ENCODE results near the gene LRRC25. TPM values are rescaled to one million over a fixed set of nuclear protein-coding genes. Genes with fewer than 3 reads are reported as not detected.

LRRC25 gene
- total RNA-seq, 1 experiment from 2014 or later: not detected

DNA sequence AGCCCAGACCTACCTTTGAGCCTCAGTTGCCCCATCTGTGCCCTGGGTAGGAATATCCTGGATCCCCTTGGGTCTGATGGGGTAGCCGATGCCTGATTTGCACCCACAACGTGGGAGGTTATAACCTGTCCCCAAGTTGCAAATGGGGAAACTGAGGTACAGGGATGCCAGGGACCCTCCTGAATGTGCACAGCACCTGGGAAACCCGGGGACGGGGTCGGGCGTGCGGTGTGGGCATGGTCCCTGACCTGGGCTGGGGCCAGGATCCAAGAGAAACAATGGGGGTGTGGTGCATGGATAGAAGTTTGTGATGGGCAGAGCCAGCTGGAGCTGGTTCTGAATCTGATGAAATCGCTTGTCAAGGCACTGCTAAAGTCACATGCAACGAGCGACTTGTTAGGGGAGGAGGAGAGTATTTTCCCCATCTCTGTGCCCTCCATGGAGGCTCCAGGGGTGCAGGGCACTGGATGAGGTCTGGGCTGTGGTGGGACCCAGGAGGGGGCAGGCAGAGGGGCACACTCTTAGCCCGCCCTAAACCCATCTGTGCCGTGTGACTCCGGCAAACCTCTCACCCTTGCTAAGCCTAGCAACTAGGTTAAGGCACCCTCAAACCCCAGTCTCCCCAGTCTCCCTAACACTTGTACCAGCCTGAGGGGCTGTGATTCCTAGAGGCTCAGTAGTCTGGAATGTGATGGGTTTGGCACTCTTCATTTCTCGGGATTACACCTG, 10.7 kb downstream of the LRRC25 start:
- CTCF ChIA-PET: interaction anchor here (0.5 to 1.1 kb wide), 5 partner anchors 12 to 189 kb away, joined by 3 to 9 read pairs (median 5); no protein-coding TSS in a partner anchor
- H3F3A ChIP-seq (ENCODE audit: insufficient read depth, low read depth): peaks cover 59% of the 10 kb centered on the region
- intact Hi-C loops (cut with micrococcal nuclease; ENCODE audit: unreplicated experiment): loop anchor here (1.0 kb wide), 1 partner anchor 37 kb away; no protein-coding TSS in a partner anchor
- peaks cover 31% of the 10 kb centered on the region for H3K79me2 ChIP-seq (ENCODE audit: low read depth)
- peaks cover 15% of the 10 kb centered on the region for H3K4me1 ChIP-seq (replicated peaks; ENCODE audit: insufficient read depth)
- peak overlapping the region; percentile 91 for H3K4me3 ChIP-seq
- H3K27ac ChIP-seq: peak overlapping the region; percentile 73
- TSS peak; percentile 53 for BruUV-seq (replicated peaks)
- no peaks in the 10 kb centered on the region for H3K9me3 ChIP-seq (ENCODE audit: insufficient read depth, low read depth)
- H4K20me1 ChIP-seq (ENCODE audit: insufficient read depth): peaks cover 33% of the 10 kb centered on the region
- H3K36me3 ChIP-seq (ENCODE audit: low read depth): peaks cover 28% of the 10 kb centered on the region
- H3K9me2 ChIP-seq (ENCODE audit: insufficient read depth): no peaks in the 10 kb centered on the region
- TF ChIP-seq, protein P1, sequence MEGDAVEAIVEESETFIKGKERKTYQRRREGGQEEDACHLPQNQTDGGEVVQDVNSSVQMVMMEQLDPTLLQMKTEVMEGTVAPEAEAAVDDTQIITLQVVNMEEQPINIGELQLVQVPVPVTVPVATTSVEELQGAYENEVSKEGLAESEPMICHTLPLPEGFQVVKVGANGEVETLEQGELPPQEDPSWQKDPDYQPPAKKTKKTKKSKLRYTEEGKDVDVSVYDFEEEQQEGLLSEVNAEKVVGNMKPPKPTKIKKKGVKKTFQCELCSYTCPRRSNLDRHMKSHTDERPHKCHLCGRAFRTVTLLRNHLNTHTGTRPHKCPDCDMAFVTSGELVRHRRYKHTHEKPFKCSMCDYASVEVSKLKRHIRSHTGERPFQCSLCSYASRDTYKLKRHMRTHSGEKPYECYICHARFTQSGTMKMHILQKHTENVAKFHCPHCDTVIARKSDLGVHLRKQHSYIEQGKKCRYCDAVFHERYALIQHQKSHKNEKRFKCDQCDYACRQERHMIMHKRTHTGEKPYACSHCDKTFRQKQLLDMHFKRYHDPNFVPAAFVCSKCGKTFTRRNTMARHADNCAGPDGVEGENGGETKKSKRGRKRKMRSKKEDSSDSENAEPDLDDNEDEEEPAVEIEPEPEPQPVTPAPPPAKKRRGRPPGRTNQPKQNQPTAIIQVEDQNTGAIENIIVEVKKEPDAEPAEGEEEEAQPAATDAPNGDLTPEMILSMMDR (conservative IDR thresholded peaks at IDR 0.05): no peak
- no peak for TF ChIP-seq EZH2 (IDR thresholded peaks at IDR 0.05; ENCODE audit: low read depth)
- DNase-seq: peak in 1 of 2 experiments; percentile 48
- peak overlapping the region; percentile 86 for H3K4me2 ChIP-seq
- no peaks in the 10 kb centered on the region for H3K27me3 ChIP-seq (ENCODE audit: insufficient read depth, low read depth)
- POLR2A ChIA-PET (ENCODE audit: unreplicated experiment): interaction anchor here (1.1 kb wide), 1 partner anchor 58 kb away, joined by 13 read pairs; no protein-coding TSS in a partner anchor
- H2AFZ ChIP-seq: no peak overlapping the region

DNA sequence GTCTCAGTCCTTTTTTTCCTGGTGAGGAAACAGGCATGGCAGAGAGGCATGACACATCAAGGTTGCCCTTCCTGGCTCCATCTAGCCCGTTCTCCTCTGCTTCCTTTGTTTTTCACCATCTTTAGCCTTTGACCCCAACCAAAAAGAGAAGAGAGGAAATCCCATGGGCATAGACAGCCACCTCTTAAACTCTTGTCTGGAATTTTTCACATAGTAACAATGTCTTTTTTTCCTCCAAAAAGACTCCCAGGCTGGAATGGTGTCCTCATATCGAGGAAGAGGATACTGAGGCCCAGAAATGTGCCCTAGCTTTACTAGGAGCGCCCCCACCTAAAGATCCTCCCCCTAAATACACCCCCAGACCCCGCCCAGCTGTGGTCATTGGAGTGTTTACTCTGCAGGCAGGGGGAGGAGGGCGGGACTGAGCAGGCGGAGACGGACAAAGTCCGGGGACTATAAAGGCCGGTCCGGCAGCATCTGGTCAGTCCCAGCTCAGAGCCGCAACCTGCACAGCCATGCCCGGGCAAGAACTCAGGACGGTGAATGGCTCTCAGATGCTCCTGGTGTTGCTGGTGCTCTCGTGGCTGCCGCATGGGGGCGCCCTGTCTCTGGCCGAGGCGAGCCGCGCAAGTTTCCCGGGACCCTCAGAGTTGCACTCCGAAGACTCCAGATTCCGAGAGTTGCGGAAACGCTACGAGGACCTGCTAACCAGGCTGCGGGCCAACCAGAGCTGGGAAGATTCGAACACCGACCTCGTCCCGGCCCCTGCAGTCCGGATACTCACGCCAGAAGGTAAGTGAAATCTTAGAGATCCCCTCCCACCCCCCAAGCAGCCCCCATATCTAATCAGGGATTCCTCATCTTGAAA, 11.5 kb downstream of the LRRC25 start, which contains the start of gene GDF15:
Gene GDF15 (plus strand): TSS at position 484 of the 868 bp plus-strand sequence. CDS start 32 bp downstream, at position 516.
- Histone ChIP-seq H3K79me2 (ENCODE audit: low read depth) (peaks cover 31% of the 10 kb centered on the region), H3F3A (ENCODE audit: insufficient read depth, low read depth) (peaks cover 54% of the 10 kb centered on the region), H3K4me2 (peak within 1 kb of the TSS; percentile 86), H4K20me1 (ENCODE audit: insufficient read depth) (peaks cover 33% of the 10 kb centered on the region), H3K36me3 (ENCODE audit: low read depth) (peaks cover 28% of the 10 kb centered on the region), H2AFZ (no peak within 1 kb of the TSS), H3K9me3 (ENCODE audit: insufficient read depth, low read depth) (no peaks in the 10 kb centered on the region), H3K27ac (peak within 1 kb of the TSS; percentile 73), H3K4me3 (peak within 1 kb of the TSS; percentile 91), H3K27me3 (ENCODE audit: insufficient read depth, low read depth) (no peaks in the 10 kb centered on the region), H3K9me2 (ENCODE audit: insufficient read depth) (no peaks in the 10 kb centered on the region), H3K4me1 (replicated peaks; ENCODE audit: insufficient read depth) (peaks cover 16% of the 10 kb centered on the region)
- TSS peak; percentile 82 for BruUV-seq (replicated peaks)
- CTCF ChIA-PET: interaction anchor here (0.5 to 0.8 kb wide), 4 partner anchors 17 to 606 kb away, joined by 3 to 9 read pairs (median 4); no protein-coding TSS in a partner anchor
- peak; percentile 85 to 86 for DNase-seq
- POLR2A ChIA-PET (ENCODE audit: unreplicated experiment): interaction anchor here (0.5 to 1.1 kb wide), 6 partner anchors 13 to 177 kb away, joined by 3 to 13 read pairs (median 6); no protein-coding TSS in a partner anchor
- TF ChIP-seq EZH2 (IDR thresholded peaks at IDR 0.05; ENCODE audit: low read depth): no peak
- TF ChIP-seq, protein P1 (conservative IDR thresholded peaks at IDR 0.05): peak; percentile 96
- intact Hi-C loops (cut with micrococcal nuclease; ENCODE audit: unreplicated experiment): loop anchor here (1.0 kb wide), 1 partner anchor 37 kb away; no protein-coding TSS in a partner anchor

DNA sequence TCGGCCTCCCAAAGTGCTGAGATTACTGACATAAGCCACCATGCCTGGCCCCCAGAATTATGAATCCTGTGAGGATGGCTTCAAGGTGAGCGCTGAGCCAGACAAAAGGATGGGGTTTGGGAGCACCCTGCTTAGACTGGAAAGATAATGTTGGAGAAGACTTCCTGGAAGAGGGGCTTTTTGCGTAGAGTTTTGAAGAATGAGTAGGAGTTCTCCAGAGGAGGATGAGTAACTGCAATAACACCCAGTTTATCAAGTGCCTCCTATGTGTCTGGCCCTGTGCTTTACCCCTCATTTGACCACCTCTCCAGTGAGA, 12.1 kb downstream of the LRRC25 start:
- Histone ChIP-seq H3F3A (ENCODE audit: insufficient read depth, low read depth) (peaks cover 54% of the 10 kb centered on the region), H3K4me2 (peak overlapping the region; percentile 86), H3K4me1 (replicated peaks; ENCODE audit: insufficient read depth) (peaks cover 21% of the 10 kb centered on the region), H3K4me3 (peak overlapping the region; percentile 91; the same call in 1 of the 2 replicates), H3K27me3 (ENCODE audit: insufficient read depth, low read depth) (no peaks in the 10 kb centered on the region), H3K79me2 (ENCODE audit: low read depth) (peaks cover 31% of the 10 kb centered on the region), H3K27ac (peak overlapping the region; percentile 58), H3K36me3 (ENCODE audit: low read depth) (peaks cover 28% of the 10 kb centered on the region), H2AFZ (no peak overlapping the region), H3K9me3 (ENCODE audit: insufficient read depth, low read depth) (no peaks in the 10 kb centered on the region), H4K20me1 (ENCODE audit: insufficient read depth) (peaks cover 33% of the 10 kb centered on the region), H3K9me2 (ENCODE audit: insufficient read depth) (no peaks in the 10 kb centered on the region)
- intact Hi-C loops (cut with micrococcal nuclease; ENCODE audit: unreplicated experiment): no loop called here
- no peak for TF ChIP-seq EZH2 (IDR thresholded peaks at IDR 0.05; ENCODE audit: low read depth)
- TF ChIP-seq, protein P1 (conservative IDR thresholded peaks at IDR 0.05): no peak
- ChIA-PET CTCF (interaction anchor here (0.5 to 0.8 kb wide), 4 partner anchors 17 to 607 kb away, joined by 3 to 9 read pairs (median 4); no protein-coding TSS in a partner anchor), POLR2A (ENCODE audit: unreplicated experiment) (interaction anchor here (0.5 to 1.1 kb wide), 6 partner anchors 14 to 177 kb away, joined by 3 to 13 read pairs (median 6); no protein-coding TSS in a partner anchor)
- DNase-seq: no peak
- BruUV-seq (replicated peaks): no TSS peak
